ENCODE data around the gene ITPKB. TPM values are rescaled to one million over a fixed set of nuclear protein-coding genes. Genes with fewer than 3 reads are reported as not detected.

The ITPKB gene
- total and polyA plus RNA-seq, 2 of the 13 experiments (the other 11 are each of a cell fraction or from before 2014, with no cell fraction given), result not detected

DNA sequence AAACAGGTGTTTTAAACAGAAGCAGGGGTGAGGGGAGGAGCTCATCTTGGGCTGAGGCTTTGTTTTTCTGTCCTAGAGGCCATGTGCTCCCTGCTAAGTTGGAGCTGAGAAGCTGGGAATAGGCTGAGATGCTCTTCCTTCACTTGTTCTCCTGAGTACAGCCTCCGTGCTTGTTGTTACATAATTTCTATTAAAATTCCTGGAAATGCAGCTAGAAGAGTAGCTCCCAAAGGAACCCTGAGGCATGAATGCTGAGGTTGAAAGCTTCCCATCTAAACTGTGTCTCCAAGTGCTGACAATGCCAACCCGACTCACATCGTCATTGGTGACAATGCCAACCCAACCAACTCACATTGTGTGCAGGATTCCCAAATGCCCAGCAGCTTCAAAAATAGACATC, 12.6 kb upstream of the ITPKB start:
- BruUV-seq (replicated peaks), result no TSS peak
- no peak overlapping the region for H3K4me3 ChIP-seq (replicated peaks in 1 of 3; ENCODE audit: insufficient read depth in 1 of 3, low read depth in 2 of 3, low read length in 3 of 3)
- CTCF ChIA-PET (ENCODE audit: low intra/inter-chr PET ratio, low total read pairs), result no interaction called here
- TF ChIP-seq, protein P1, sequence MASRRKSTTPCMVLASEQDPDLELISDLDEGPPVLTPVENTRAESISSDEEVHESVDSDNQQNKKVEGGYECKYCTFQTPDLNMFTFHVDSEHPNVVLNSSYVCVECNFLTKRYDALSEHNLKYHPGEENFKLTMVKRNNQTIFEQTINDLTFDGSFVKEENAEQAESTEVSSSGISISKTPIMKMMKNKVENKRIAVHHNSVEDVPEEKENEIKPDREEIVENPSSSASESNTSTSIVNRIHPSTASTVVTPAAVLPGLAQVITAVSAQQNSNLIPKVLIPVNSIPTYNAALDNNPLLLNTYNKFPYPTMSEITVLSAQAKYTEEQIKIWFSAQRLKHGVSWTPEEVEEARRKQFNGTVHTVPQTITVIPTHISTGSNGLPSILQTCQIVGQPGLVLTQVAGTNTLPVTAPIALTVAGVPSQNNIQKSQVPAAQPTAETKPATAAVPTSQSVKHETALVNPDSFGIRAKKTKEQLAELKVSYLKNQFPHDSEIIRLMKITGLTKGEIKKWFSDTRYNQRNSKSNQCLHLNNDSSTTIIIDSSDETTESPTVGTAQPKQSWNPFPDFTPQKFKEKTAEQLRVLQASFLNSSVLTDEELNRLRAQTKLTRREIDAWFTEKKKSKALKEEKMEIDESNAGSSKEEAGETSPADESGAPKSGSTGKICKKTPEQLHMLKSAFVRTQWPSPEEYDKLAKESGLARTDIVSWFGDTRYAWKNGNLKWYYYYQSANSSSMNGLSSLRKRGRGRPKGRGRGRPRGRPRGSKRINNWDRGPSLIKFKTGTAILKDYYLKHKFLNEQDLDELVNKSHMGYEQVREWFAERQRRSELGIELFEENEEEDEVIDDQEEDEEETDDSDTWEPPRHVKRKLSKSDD (CRISPR knock-in tag; IDR thresholded peaks at IDR 0.05; ENCODE audit: low read depth), result no peak
- no peak for TF ChIP-seq NR2F6 (IDR thresholded peaks at IDR 0.05)
- TF ChIP-seq NR2F6 (CRISPR knock-in tag; IDR thresholded peaks at IDR 0.05), result no peak
- TF ChIP-seq ADNP (CRISPR knock-in tag; IDR thresholded peaks at IDR 0.05), result no peak
- no peak for TF ChIP-seq ZNF446 (CRISPR knock-in tag; IDR thresholded peaks at IDR 0.05)
- TF ChIP-seq ZNF678 (CRISPR knock-in tag; IDR thresholded peaks at IDR 0.05), result no peak
- no peak for TF ChIP-seq TGIF2 (CRISPR knock-in tag; IDR thresholded peaks at IDR 0.05)
- TF ChIP-seq, protein P2, sequence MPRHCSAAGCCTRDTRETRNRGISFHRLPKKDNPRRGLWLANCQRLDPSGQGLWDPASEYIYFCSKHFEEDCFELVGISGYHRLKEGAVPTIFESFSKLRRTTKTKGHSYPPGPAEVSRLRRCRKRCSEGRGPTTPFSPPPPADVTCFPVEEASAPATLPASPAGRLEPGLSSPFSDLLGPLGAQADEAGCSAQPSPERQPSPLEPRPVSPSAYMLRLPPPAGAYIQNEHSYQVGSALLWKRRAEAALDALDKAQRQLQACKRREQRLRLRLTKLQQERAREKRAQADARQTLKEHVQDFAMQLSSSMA (CRISPR knock-in tag; IDR thresholded peaks at IDR 0.05), result no peak
- TF ChIP-seq KMT2B (CRISPR knock-in tag; IDR thresholded peaks at IDR 0.05), result no peak
- no peak for TF ChIP-seq ISX (CRISPR knock-in tag; conservative IDR thresholded peaks at IDR 0.05)
- TF ChIP-seq ZNF816 (CRISPR knock-in tag; IDR thresholded peaks at IDR 0.05; ENCODE audit: borderline replicate concordance), result no peak
- no peak for TF ChIP-seq MEIS1 (CRISPR knock-in tag; IDR thresholded peaks at IDR 0.05; ENCODE audit: borderline replicate concordance)
- TF ChIP-seq ZSCAN9 (CRISPR knock-in tag; IDR thresholded peaks at IDR 0.05; ENCODE audit: borderline replicate concordance), result no peak
- TF ChIP-seq REPIN1 (CRISPR knock-in tag; IDR thresholded peaks at IDR 0.05; ENCODE audit: borderline replicate concordance, low read depth), result no peak
- no peak for TF ChIP-seq POLR2AphosphoS2 (IDR thresholded peaks at IDR 0.05; ENCODE audit: low read depth, low read length)
- TF ChIP-seq, protein P3, sequence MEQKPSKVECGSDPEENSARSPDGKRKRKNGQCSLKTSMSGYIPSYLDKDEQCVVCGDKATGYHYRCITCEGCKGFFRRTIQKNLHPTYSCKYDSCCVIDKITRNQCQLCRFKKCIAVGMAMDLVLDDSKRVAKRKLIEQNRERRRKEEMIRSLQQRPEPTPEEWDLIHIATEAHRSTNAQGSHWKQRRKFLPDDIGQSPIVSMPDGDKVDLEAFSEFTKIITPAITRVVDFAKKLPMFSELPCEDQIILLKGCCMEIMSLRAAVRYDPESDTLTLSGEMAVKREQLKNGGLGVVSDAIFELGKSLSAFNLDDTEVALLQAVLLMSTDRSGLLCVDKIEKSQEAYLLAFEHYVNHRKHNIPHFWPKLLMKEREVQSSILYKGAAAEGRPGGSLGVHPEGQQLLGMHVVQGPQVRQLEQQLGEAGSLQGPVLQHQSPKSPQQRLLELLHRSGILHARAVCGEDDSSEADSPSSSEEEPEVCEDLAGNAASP (CRISPR knock-in tag; IDR thresholded peaks at IDR 0.05; ENCODE audit: borderline replicate concordance), result no peak

More for the DNA sequence above, 12.6 kb upstream of the ITPKB start:
- Histone ChIP-seq H3K4me2 (ENCODE audit: low read depth, low read length) (no peak overlapping the region), H3K27me3 (ENCODE audit: control insufficient read depth in 1 of 2, insufficient read depth in 2 of 2, low read length in 2 of 2) (peaks cover 0 to 34% of the 10 kb centered on the region in 2 experiments; a peak in 3 of 5 replicates), H3K9ac (ENCODE audit: insufficient read depth, low read depth, low read length) (no peak overlapping the region), H3K9me3 (ENCODE audit: low read length) (no peaks in the 10 kb centered on the region), H3K36me3 (replicated peaks in 1 of 2; ENCODE audit: control insufficient read depth in 1 of 2, insufficient read depth in 2 of 2, low read length in 2 of 2) (no peaks in the 10 kb centered on the region), H3K79me2 (ENCODE audit: insufficient read depth, low read length) (no peaks in the 10 kb centered on the region), H3K4me1 (ENCODE audit: insufficient read depth, low read length) (no peaks in the 10 kb centered on the region), H4K20me1 (ENCODE audit: insufficient read depth, low read length) (no peaks in the 10 kb centered on the region), H3K27ac (ENCODE audit: extremely low read length, insufficient read depth, low read length) (no peak overlapping the region), H2AFZ (ENCODE audit: low read length) (no peak overlapping the region)
- no peak for ATAC-seq
- intact Hi-C loops (cut with micrococcal nuclease; ENCODE audit: unreplicated experiment) (loop anchor here (10.0 kb wide), 1 partner anchor 1053 kb away; no protein-coding TSS in a partner anchor), in situ Hi-C loops (cut with HindIII; ENCODE audit: extremely low pct_ligation_motif_present, low pct_unique_long_range_greater_than_20kb) (no loop called here)
- DNase-seq (ENCODE audit: low spot score), result no peak
- 0% methylated on average over 3 of the region's 3 CpGs for WGBS (ENCODE audit: low lambda C conversion rate)
- POLR2A ChIA-PET, result no interaction called here
- no peak for FAIRE-seq
